ENCODE measurements around the gene TSHZ1.

The TSHZ1 gene

GRCh38 chr18:75210274-75211001 is at the start of gene TSHZ1:
TSS of gene TSHZ1 (plus strand) at chr18:75210797. CDS start at chr18:75211877, 1,080 bp downstream.
- DNase-seq, result peak in 1 of 2 donors; percentile 40

GRCh38 chr18:75161256-75162028 is 49.2 kb upstream of the TSHZ1 start:
- DNase-seq, result no peak

GRCh38 chr18:75162467-75162866 is 48.1 kb upstream of the TSHZ1 start:
- DNase-seq, result no peak

GRCh38 chr18:75162978-75163377 is 47.6 kb upstream of the TSHZ1 start:
- DNase-seq, result no peak

GRCh38 chr18:75163736-75164135 is 46.9 kb upstream of the TSHZ1 start:
- DNase-seq, result no peak

GRCh38 chr18:75164479-75164878 is 46.1 kb upstream of the TSHZ1 start:
- no peak for DNase-seq

GRCh38 chr18:75165926-75166325 is 44.7 kb upstream of the TSHZ1 start:
- DNase-seq, result no peak

GRCh38 chr18:75167137-75167536 is 43.5 kb upstream of the TSHZ1 start:
- no peak for DNase-seq

- DNase-seq, result no peak
Measured at GRCh38 chr18:75167759-75168618, 42.6 kb upstream of the TSHZ1 start.

- no peak for DNase-seq
Measured at GRCh38 chr18:75168619-75169018, 42.0 kb upstream of the TSHZ1 start.

GRCh38 chr18:75169411-75169810 is 41.2 kb upstream of the TSHZ1 start:
- DNase-seq, result no peak

GRCh38 chr18:75170022-75170789 is 40.4 kb upstream of the TSHZ1 start:
- no peak for DNase-seq

GRCh38 chr18:75170916-75171315 is 39.7 kb upstream of the TSHZ1 start:
- DNase-seq, result no peak

- DNase-seq, result no peak
Measured at GRCh38 chr18:75172299-75173124, 38.1 kb upstream of the TSHZ1 start.

- DNase-seq, result no peak
Measured at GRCh38 chr18:75173125-75173432, 37.5 kb upstream of the TSHZ1 start.

- DNase-seq, result no peak
Measured at GRCh38 chr18:75173738-75174137, 36.9 kb upstream of the TSHZ1 start.

- DNase-seq, result no peak
Measured at GRCh38 chr18:75176849-75177248, 33.7 kb upstream of the TSHZ1 start.

- no peak for DNase-seq
Measured at GRCh38 chr18:75178376-75178775, 32.2 kb upstream of the TSHZ1 start.

GRCh38 chr18:75179819-75180600 is 30.6 kb upstream of the TSHZ1 start:
- DNase-seq, result no peak

- DNase-seq, result no peak
Measured at GRCh38 chr18:75183524-75183923, 27.1 kb upstream of the TSHZ1 start.

GRCh38 chr18:75183973-75184493 is 26.6 kb upstream of the TSHZ1 start:
- no peak for DNase-seq

Measured in stimulated activated CD4-positive, alpha-beta T cell treated with anti-CD3 and anti-CD28 coated beads, Interleukin-2, amount 100 ng/mL, for 48 hours (primary cell).